Thymus (tissue), 11 donors: ENCODE measurements around the gene PLTP. TPM values are rescaled to one million over a fixed set of nuclear protein-coding genes. Genes with fewer than 3 reads are reported as not detected.

Source experiments
- DNase-seq, 9 donors: peaks; one replicate each; pipeline ENCODE4 v3.0.0-alpha.2; 2013; ENCODE audit warnings: low spot score in 9 of 9, low read depth in 6 of 9, missing footprints in 1 of 9
- H3K27ac ChIP-seq, 2 donors: one replicate each; pipeline ENCODE4 v1.5.1; 2013; ENCODE audit warnings: control low read depth in 1 of 2, low read depth in 1 of 2, low read length in 1 of 2, mild to moderate bottlenecking in 1 of 2, moderate library complexity in 1 of 2
- H3K27me3 ChIP-seq, 2 donors: one replicate each; pipeline ENCODE4 v1.5.1; 2013; ENCODE audit warnings: low read length in 1 of 2; ENCODE audit not compliant: control insufficient read depth in 2 of 2, insufficient read depth in 1 of 2
- H3K36me3 ChIP-seq, 2 donors: one replicate each; pipeline ENCODE4 v1.5.1; 2013; ENCODE audit warnings: low read length in 1 of 2, mild to moderate bottlenecking in 1 of 2, moderate library complexity in 1 of 2; ENCODE audit not compliant: control insufficient read depth in 2 of 2, insufficient read depth in 2 of 2
- H3K4me1 ChIP-seq, 2 donors: one replicate each; pipeline ENCODE4 v1.5.1; 2013; ENCODE audit warnings: low read length in 2 of 2; ENCODE audit not compliant: control insufficient read depth in 2 of 2, insufficient read depth in 2 of 2
- H3K4me3 ChIP-seq, 2 donors: one replicate each; pipeline ENCODE4 v1.5.1; 2013; ENCODE audit warnings: low read length in 2 of 2, control low read depth in 1 of 2, mild to moderate bottlenecking in 1 of 2
- H3K9me3 ChIP-seq, 2 donors: one replicate each; pipeline ENCODE4 v1.5.1; 2013; ENCODE audit warnings: low read length in 1 of 2, mild to moderate bottlenecking in 1 of 2; ENCODE audit not compliant: control insufficient read depth in 2 of 2, insufficient read depth in 1 of 2
- WGBS: extraction: QIAGEN DNeasy Blood & Tissue Kit; methylation state at CpG from one replicate; pipeline ENCODE4 v1.1.7; 2013; 5-methylcytosine and 5-hydroxymethylcytosine counted together
- polyA plus RNA-seq: library from polyadenylated mRNA; stranded (reverse); fragments of 200-250 nt; gene quantifications from one replicate; pipeline ENCODE4 v1.2.3, GENCODE V29; 2013
- total RNA-seq: library from RNA; stranded (reverse); fragments of 120-200 nt; gene quantifications from one replicate; pipeline ENCODE4 v1.2.4, GENCODE V29; 2013
- donor health status: healthy.

PLTP gene
- total and polyA plus RNA-seq, 2 donors, result 146 to 182 TPM

DNA sequence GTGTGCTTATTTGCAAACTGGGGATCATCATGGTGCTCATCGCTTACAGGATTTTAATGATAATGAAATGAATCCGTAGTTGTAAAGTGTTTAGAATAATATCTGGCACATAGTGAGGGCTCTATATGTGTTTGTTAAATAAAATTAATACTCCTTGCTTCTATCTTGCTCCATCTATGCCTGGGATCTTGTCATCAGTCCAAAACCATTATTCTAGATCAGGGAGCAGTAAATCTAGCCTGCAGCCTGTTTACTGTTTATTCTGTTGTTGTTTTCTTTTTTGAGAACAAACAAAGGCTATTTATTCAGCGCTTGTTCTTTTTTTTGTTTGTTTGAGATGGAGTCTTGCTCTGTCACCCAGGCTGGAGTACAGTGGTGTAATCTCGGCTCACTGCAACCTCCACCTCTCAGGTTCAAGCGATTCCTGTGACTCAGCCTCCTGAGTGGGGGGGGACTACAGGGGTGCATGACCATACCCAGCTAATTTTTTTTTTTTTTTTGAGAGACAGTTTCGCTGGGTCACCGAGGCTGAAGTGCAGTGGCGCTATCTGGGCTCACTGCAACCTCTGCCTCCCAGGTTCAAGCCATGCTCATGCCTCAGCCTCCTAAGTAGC lies 62.9 kb downstream of the PLTP start:
- 97% methylated on average over 8 of the region's 8 CpGs for WGBS
- no peaks in the 10 kb centered on the region for H3K9me3 ChIP-seq
- DNase-seq, result no peak
- no peak overlapping the region for H3K4me3 ChIP-seq
- no peaks in the 10 kb centered on the region for H3K4me1 ChIP-seq
- H3K36me3 ChIP-seq, result peaks cover 39 to 51% of the 10 kb centered on the region in 2 donors
- H3K27me3 ChIP-seq, result no peaks in the 10 kb centered on the region
- H3K27ac ChIP-seq, result no peak overlapping the region

Other genes with a start within 250 kb of the PLTP start
- not detected for gene WFDC11, start 241.9 kb downstream of the PLTP start, total RNA-seq
- gene WFDC11, start 241.9 kb downstream of the PLTP start, polyA plus RNA-seq, result 0.14 TPM
- not detected for gene WFDC13, start 210.1 kb downstream of the PLTP start, total RNA-seq
- 0.07 TPM for gene WFDC13, start 210.1 kb downstream of the PLTP start, polyA plus RNA-seq
- gene WFDC10B, start 207.1 kb downstream of the PLTP start, total RNA-seq, result not detected
- gene WFDC10B, start 207.1 kb downstream of the PLTP start, polyA plus RNA-seq, result 0.23 TPM
- not detected for gene SPINT4, start 189.8 kb downstream of the PLTP start, total RNA-seq
- not detected for gene SPINT4, start 189.8 kb downstream of the PLTP start, polyA plus RNA-seq
- gene WFDC3, start 120.3 kb downstream of the PLTP start, total RNA-seq, result 0.61 TPM
- gene WFDC3, start 120.3 kb downstream of the PLTP start, polyA plus RNA-seq, result 2.1 TPM
- 27.9 TPM for gene DNTTIP1, start 120.2 kb downstream of the PLTP start, total RNA-seq
- gene DNTTIP1, start 120.2 kb downstream of the PLTP start, polyA plus RNA-seq, result 44.3 TPM
- 112 TPM for gene UBE2C, start 99.5 kb downstream of the PLTP start, total RNA-seq
- 25.1 TPM for gene UBE2C, start 99.5 kb downstream of the PLTP start, polyA plus RNA-seq
- gene TNNC2, start 84.8 kb downstream of the PLTP start, total RNA-seq, result 2.4 TPM
- 12.6 TPM for gene TNNC2, start 84.8 kb downstream of the PLTP start, polyA plus RNA-seq
- 3.0 TPM for gene SNX21, start 78.4 kb downstream of the PLTP start, total RNA-seq
- gene SNX21, start 78.4 kb downstream of the PLTP start, polyA plus RNA-seq, result 8.4 TPM
- gene ACOT8, start 54.8 kb downstream of the PLTP start, total RNA-seq, result 32.0 TPM
- 30.1 TPM for gene ACOT8, start 54.8 kb downstream of the PLTP start, polyA plus RNA-seq
- 8.0 TPM for gene ZSWIM3, start 54.5 kb downstream of the PLTP start, total RNA-seq
- gene ZSWIM3, start 54.5 kb downstream of the PLTP start, polyA plus RNA-seq, result 4.4 TPM
- gene ZSWIM1, start 30.9 kb downstream of the PLTP start, total RNA-seq, result 5.7 TPM
- gene ZSWIM1, start 30.9 kb downstream of the PLTP start, polyA plus RNA-seq, result 5.7 TPM
- gene SPATA25, start 24.5 kb downstream of the PLTP start, total RNA-seq, result 3.1 TPM
- gene SPATA25, start 24.5 kb downstream of the PLTP start, polyA plus RNA-seq, result 5.1 TPM
- gene NEURL2, start 20.9 kb downstream of the PLTP start, total RNA-seq, result 8.1 TPM
- gene NEURL2, start 20.9 kb downstream of the PLTP start, polyA plus RNA-seq, result 51.4 TPM
- gene CTSA, start 20.8 kb downstream of the PLTP start, total RNA-seq, result 19.9 TPM
- 56.0 TPM for gene CTSA, start 20.8 kb downstream of the PLTP start, polyA plus RNA-seq
- gene PCIF1, start 22.5 kb upstream of the PLTP start, total RNA-seq, result 13.9 TPM
- gene PCIF1, start 22.5 kb upstream of the PLTP start, polyA plus RNA-seq, result 37.4 TPM
- 8.3 TPM for gene ZNF335, start 60.0 kb upstream of the PLTP start, total RNA-seq
- 16.5 TPM for gene ZNF335, start 60.0 kb upstream of the PLTP start, polyA plus RNA-seq
- 32.2 TPM for gene MMP9, start 96.8 kb upstream of the PLTP start, total RNA-seq
- 10.1 TPM for gene MMP9, start 96.8 kb upstream of the PLTP start, polyA plus RNA-seq
- 0.90 TPM for gene SLC12A5, start 117.1 kb upstream of the PLTP start, total RNA-seq
- 4.0 TPM for gene SLC12A5, start 117.1 kb upstream of the PLTP start, polyA plus RNA-seq
- gene NCOA5, start 177.8 kb upstream of the PLTP start, total RNA-seq, result 25.4 TPM
- gene NCOA5, start 177.8 kb upstream of the PLTP start, polyA plus RNA-seq, result 21.5 TPM
- gene CD40, start 206.2 kb upstream of the PLTP start, total RNA-seq, result 22.8 TPM
- 30.6 TPM for gene CD40, start 206.2 kb upstream of the PLTP start, polyA plus RNA-seq